ENCODE results near the gene LDB2.

Gene LDB2

GRCh38 chr4:16812041-16812440 is 86.4 kb downstream of the LDB2 start:
- no peak for TF ChIP-seq CTCF (IDR thresholded peaks at IDR 0.05; ENCODE audit: low read depth, low read length)

GRCh38 chr4:16809943-16810342 is 88.5 kb downstream of the LDB2 start:
- H3K4me3 ChIP-seq (replicated peaks in 1 of 2; ENCODE audit: low read depth in 2 of 2, low read length in 2 of 2): no peak overlapping the region
- no peak for DNase-seq (ENCODE audit: low read depth in 2 of 2)
- no peak for TF ChIP-seq CTCF (IDR thresholded peaks at IDR 0.05; ENCODE audit: low read depth, low read length)

More at GRCh38 chr4:16812041-16812440, 86.4 kb downstream of the LDB2 start:
- DNase-seq (ENCODE audit: low read depth in 2 of 2): no peak
- no peak overlapping the region for H3K4me3 ChIP-seq (replicated peaks in 1 of 2; ENCODE audit: low read depth in 2 of 2, low read length in 2 of 2)

GRCh38 chr4:16809064-16809463 is 89.4 kb downstream of the LDB2 start:
- H3K4me3 ChIP-seq (replicated peaks in 1 of 2; ENCODE audit: low read depth in 2 of 2, low read length in 2 of 2): no peak overlapping the region
- DNase-seq (ENCODE audit: low read depth in 2 of 2): no peak
- no peak for TF ChIP-seq CTCF (IDR thresholded peaks at IDR 0.05; ENCODE audit: low read depth, low read length)

- H3K4me3 ChIP-seq (replicated peaks in 1 of 2; ENCODE audit: low read depth in 2 of 2, low read length in 2 of 2): no peak overlapping the region
- no peak for DNase-seq (ENCODE audit: low read depth in 2 of 2)
- no peak for TF ChIP-seq CTCF (IDR thresholded peaks at IDR 0.05; ENCODE audit: low read depth, low read length)
Measured at GRCh38 chr4:16807355-16807754, 91.1 kb downstream of the LDB2 start.

GRCh38 chr4:16804581-16804980 is 93.9 kb downstream of the LDB2 start:
- no peak for DNase-seq (ENCODE audit: low read depth in 2 of 2)
- no peak for TF ChIP-seq CTCF (IDR thresholded peaks at IDR 0.05; ENCODE audit: low read depth, low read length)
- H3K4me3 ChIP-seq (replicated peaks in 1 of 2; ENCODE audit: low read depth in 2 of 2, low read length in 2 of 2): no peak overlapping the region

GRCh38 chr4:16802044-16802443 is 96.4 kb downstream of the LDB2 start:
- H3K4me3 ChIP-seq (replicated peaks in 1 of 2; ENCODE audit: low read depth in 2 of 2, low read length in 2 of 2): no peak overlapping the region
- no peak for TF ChIP-seq CTCF (IDR thresholded peaks at IDR 0.05; ENCODE audit: low read depth, low read length)

GRCh38 chr4:16801356-16801755 is 97.1 kb downstream of the LDB2 start:
- no peak overlapping the region for H3K4me3 ChIP-seq (replicated peaks in 1 of 2; ENCODE audit: low read depth in 2 of 2, low read length in 2 of 2)
- no peak for DNase-seq (ENCODE audit: low read depth in 2 of 2)
- no peak for TF ChIP-seq CTCF (IDR thresholded peaks at IDR 0.05; ENCODE audit: low read depth, low read length)

More at GRCh38 chr4:16802044-16802443, 96.4 kb downstream of the LDB2 start:
- no peak for DNase-seq (ENCODE audit: low read depth in 2 of 2)
